Pancreas (tissue), 10 donors: ENCODE data around the gene SH3BGR. TPM values are rescaled to one million over a fixed set of nuclear protein-coding genes. Genes with fewer than 3 reads are reported as not detected.

Experiments used
- ATAC-seq, 4 donors: fragments of 200-7000 bp; cut with Tn5 transposase; one replicate each; pipeline versions ENCODE4 v1.8.0 to v1.9.1; 2020; ENCODE audit warnings: mild to moderate bottlenecking in 4 of 4, moderate library complexity in 4 of 4
- DNase-seq, 6 donors: peaks; one replicate each; pipeline ENCODE4 v3.0.0-alpha.2; 2020
- FAIRE-seq: peaks from 2 replicates; lab custom pipeline; 2012; peaks lifted over from hg19 to GRCh38; lab: Jason Lieb, UNC
- H3K27ac ChIP-seq, 4 donors: fragments of 200-600 bp; sonication (generic); 1 replicate in 3 of 4; 2 replicates in 1 of 4; pipeline versions ENCODE4 v1.5.0 to v1.8.0; 2020
- H3K27me3 ChIP-seq, 4 donors: fragments of 200-600 bp; one replicate each; pipeline ENCODE4 v1.8.0; 2021
- H3K36me3 ChIP-seq, 3 donors: fragments of 200-600 bp; sonication (generic) in 1 of 3; one replicate each; pipeline versions ENCODE4 v1.5.0 to v1.8.0; 2020 to 2021
- H3K4me1 ChIP-seq, 3 donors: fragments of 200-600 bp; one replicate each; pipeline ENCODE4 v1.8.0; 2021
- H3K4me3 ChIP-seq, 4 donors: fragments of 200-600 bp; sonication (generic) in 2 of 4; one replicate each; pipeline versions ENCODE4 v1.5.0 to v1.8.0; 2020 to 2021
- H3K9me3 ChIP-seq, 4 donors: fragments of 200-600 bp; one replicate each; pipeline ENCODE4 v1.8.0; 2021
- WGBS, 2 donors: extraction: QIAGEN DNeasy Blood & Tissue Kit; methylation state at CpG; one replicate each; pipeline ENCODE4 v1.1.7; 2013; 5-methylcytosine and 5-hydroxymethylcytosine counted together
- intact Hi-C, 3 donors: fragments of 100-400 bp; cut with DNase I; formaldehyde crosslinking; loops; one replicate each; pipeline versions ENCODE4 v1.11.1 to v1.14.2; 2022
- polyA plus RNA-seq, 2 donors: library from polyadenylated mRNA; stranded (reverse); fragments of 200-250 nt; gene quantifications; one replicate each; pipeline ENCODE4 v1.2.3, GENCODE V29; 2013
- total RNA-seq, 6 donors: library from RNA; stranded (reverse); fragmentation: NEBNext Ultra II Directional in 4 of 6; extraction: Animal tissue kit (Norgen Biotek cat#: 25700) in 4 of 6; gene quantifications; one replicate each; pipeline versions ENCODE4 v1.2.1 to v1.2.4, GENCODE V29; 2021 to 2023
- TF ChIP-seq, protein P1 (sequence below), 4 donors: fragments of 200-600 bp; sonication (generic) in 3 of 4; IDR thresholded peaks; one replicate each; pipeline versions ENCODE4 v1.5.0 to v1.8.0; 2021; ENCODE audit warnings: antibody characterized with exemption in 4 of 4
- donor health status: healthy with polysubstance abuse.
- donor health status: DM: no; HTN: no; CAD: no; lungs with moderate emphysema.
- donor health status: DM: no; HTN: no; CAD: no.
- donor health status: control.
- donor health status: control.
- donor health status: Bipolar disorder and iron deficiency.
- donor health status: DM: yes; HTN: yes; CAD: no.
- donor health status: DM: no; HTN: no; CAD: no.
- donor health status: DM: no; HTN: no; CAD: no.
- donor health status: DM: yes; HTN: yes; CAD: no.

The SH3BGR gene
- total and polyA plus RNA-seq, 8 donors = 1.4 to 7.3 (median 4.0) TPM

DNA sequence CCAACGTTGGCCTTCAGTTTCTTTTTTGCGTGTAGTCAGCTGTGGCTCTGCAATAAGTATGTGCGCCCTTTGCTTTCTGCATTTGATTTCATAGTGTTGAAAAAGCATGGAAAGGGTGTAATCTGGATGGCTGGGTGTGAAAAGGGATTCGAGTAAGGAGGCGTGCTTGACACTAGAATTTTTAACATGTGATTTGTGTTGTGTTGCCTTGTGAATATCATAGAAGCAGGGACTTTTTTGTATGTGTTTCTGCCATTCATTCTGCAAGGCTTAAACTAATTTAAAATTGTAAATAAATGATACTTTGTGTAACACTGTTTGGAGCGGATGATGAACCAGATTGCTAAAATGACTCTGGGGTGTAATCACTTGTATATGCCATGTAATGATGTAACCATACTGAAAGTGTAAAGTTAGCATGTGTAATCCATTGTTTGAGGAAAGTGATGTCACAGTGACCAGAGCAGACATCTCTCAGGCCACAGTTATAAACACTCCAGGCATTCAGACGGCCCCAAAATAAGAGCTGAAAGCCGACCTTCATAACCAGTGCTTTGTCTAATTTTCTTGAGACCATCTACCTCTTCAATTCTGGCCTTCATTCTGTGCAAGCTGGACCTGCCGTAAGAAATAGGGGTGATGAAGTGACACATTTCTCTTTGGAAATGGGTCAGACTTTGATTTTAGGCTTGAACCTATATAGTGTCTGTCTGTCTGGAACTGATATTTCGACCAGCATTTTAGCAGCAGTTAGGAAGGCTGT is 618 bp downstream of the SH3BGR start:
- peak overlapping the region in 3 of 4 donors; percentile 7 to 37 (median 34) for H3K4me3 ChIP-seq
- WGBS, 2 donors = 53 to 60% methylated on average over 10 of the region's 10 CpGs
- no peak for FAIRE-seq

DNA sequence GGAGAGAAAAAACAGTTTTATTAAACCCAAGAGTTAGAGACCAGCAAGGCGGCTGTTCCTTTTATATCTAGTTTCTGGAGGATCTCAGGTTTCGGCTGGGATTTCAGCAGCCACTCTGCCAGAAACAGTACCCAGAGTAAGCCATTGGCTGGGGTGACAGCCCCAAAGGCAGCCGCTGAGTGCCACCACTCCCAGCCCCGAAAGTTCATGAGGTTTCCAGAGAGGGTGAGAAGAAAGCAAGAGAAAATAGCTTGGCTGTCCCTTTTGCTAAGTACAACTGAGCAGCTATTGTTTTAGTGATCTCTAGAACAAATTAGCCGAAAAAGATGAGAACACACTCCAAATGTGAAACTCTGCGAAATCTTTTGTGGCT is 1.2 kb downstream of the SH3BGR start:
- H3K4me1 ChIP-seq = peaks cover 0 to 5% (median 0%) of the 10 kb centered on the region in 3 donors
- no peaks in the 10 kb centered on the region for H3K27me3 ChIP-seq
- H3K36me3 ChIP-seq = no peaks in the 10 kb centered on the region
- TF ChIP-seq, protein P1, sequence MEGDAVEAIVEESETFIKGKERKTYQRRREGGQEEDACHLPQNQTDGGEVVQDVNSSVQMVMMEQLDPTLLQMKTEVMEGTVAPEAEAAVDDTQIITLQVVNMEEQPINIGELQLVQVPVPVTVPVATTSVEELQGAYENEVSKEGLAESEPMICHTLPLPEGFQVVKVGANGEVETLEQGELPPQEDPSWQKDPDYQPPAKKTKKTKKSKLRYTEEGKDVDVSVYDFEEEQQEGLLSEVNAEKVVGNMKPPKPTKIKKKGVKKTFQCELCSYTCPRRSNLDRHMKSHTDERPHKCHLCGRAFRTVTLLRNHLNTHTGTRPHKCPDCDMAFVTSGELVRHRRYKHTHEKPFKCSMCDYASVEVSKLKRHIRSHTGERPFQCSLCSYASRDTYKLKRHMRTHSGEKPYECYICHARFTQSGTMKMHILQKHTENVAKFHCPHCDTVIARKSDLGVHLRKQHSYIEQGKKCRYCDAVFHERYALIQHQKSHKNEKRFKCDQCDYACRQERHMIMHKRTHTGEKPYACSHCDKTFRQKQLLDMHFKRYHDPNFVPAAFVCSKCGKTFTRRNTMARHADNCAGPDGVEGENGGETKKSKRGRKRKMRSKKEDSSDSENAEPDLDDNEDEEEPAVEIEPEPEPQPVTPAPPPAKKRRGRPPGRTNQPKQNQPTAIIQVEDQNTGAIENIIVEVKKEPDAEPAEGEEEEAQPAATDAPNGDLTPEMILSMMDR (IDR thresholded peaks at IDR 0.05) = no peak
- intact Hi-C loops = no loop called here
- ATAC-seq = no peak
- H3K27ac ChIP-seq = peak overlapping the region in 2 of 4 donors; percentile 10 to 79
- no peak for FAIRE-seq
- H3K4me3 ChIP-seq = no peak overlapping the region
- no peak for DNase-seq
- H3K9me3 ChIP-seq = no peaks in the 10 kb centered on the region
- 89 to 94% methylated on average over 6 of the region's 6 CpGs for WGBS, 2 donors

More for the DNA sequence above, 618 bp downstream of the SH3BGR start:
- no peaks in the 10 kb centered on the region for H3K27me3 ChIP-seq
- DNase-seq (no peak), ATAC-seq (peak in 3 of 4 donors; percentile 14 to 42 (median 37))
- peaks cover 0 to 5% (median 0%) of the 10 kb centered on the region in 3 donors for H3K4me1 ChIP-seq
- no peaks in the 10 kb centered on the region for H3K9me3 ChIP-seq
- intact Hi-C loops = no loop called here
- peak overlapping the region in 3 of 4 donors; percentile 55 to 79 (median 73) for H3K27ac ChIP-seq
- TF ChIP-seq, protein P1 (IDR thresholded peaks at IDR 0.05) = no peak
- no peaks in the 10 kb centered on the region for H3K36me3 ChIP-seq

DNA sequence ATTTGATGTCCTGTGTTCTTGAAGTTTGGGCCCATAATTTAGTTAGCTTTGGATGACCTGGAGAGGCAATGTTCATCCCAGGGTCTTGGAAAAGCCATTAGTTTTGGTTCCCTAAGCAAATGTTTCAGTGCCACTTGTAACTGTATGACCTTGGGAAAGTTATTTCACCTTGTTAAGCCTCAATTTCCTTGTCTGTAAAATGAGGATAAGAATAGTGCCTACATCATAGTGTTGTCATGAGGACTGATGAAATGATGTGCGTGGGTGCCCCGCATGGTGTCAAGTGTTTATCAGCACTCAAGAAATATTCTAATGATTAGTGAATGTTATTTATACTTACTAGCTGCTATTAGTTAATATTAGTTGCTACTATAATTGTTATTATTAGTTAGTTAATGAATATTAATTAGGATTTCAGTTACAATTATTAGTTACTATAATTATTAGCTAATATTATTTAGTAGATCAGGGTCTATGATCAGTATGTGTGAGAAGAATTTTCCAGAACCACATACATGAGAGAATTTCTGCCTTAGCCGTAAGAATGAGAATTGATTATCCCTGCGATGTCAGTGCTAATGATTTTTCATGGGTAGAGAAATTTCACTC is 1.9 kb downstream of the SH3BGR start:
- Histone ChIP-seq H3K4me3 (no peak overlapping the region), H3K27me3 (no peaks in the 10 kb centered on the region), H3K4me1 (peaks cover 0 to 5% (median 0%) of the 10 kb centered on the region in 3 donors), H3K9me3 (no peaks in the 10 kb centered on the region), H3K36me3 (no peaks in the 10 kb centered on the region), H3K27ac (no peak overlapping the region)
- FAIRE-seq = no peak
- WGBS, 2 donors = 95 to 98% methylated on average over 4 of the region's 4 CpGs
- no peak for DNase-seq
- intact Hi-C loops = no loop called here
- TF ChIP-seq, protein P1 (IDR thresholded peaks at IDR 0.05) = no peak
- no peak for ATAC-seq

DNA sequence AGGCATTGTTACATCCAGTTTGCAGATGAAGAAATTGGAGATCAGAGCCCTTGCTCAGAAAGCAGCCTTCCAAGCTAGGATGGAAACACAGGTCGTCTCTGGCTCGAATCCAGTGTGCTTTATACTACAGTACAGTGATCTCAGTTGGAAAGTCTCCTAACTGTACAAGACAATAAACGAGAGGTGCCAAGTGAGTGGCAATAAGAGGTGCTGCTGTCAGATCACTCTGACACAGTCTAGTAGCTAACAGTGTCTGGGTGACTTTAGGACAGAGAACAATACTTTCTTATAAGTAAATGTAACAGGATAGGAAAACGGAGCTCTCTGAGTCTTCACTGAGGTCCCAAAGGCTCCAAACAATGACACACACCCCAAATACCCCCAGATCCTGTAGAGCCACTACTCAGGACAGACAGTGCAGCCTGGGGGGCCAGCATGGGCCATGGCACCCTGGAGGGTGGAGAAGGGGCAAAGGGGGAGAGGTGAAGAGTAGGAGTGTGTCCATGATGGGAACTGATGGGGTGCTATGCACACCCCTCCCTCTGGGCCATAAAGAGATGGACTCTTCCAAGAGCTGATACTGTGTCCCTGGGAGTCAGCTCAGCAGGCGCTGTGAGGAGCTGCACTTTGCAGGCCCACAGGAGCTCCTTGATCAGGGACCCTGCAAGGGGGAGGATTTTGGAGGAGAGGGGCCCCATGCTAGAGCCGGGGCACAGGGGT is 3.3 kb downstream of the SH3BGR start:
- Histone ChIP-seq H3K4me1 (peaks cover 0 to 5% (median 0%) of the 10 kb centered on the region in 3 donors), H3K9me3 (no peaks in the 10 kb centered on the region), H3K36me3 (no peaks in the 10 kb centered on the region), H3K27me3 (no peaks in the 10 kb centered on the region), H3K27ac (no peak overlapping the region), H3K4me3 (no peak overlapping the region)
- WGBS, 2 donors = 62 to 70% methylated on average over 6 of the region's 6 CpGs
- TF ChIP-seq, protein P1 (IDR thresholded peaks at IDR 0.05) = no peak
- no peak for ATAC-seq
- FAIRE-seq = no peak
- no peak for DNase-seq
- intact Hi-C loops = no loop called here
